Right atrium auricular region (tissue), 2 donors: ENCODE data around the gene KRT36. TPM values are rescaled to one million over a fixed set of nuclear protein-coding genes. Genes with fewer than 3 reads are reported as not detected.

ENCODE experiments used
- DNase-seq: peaks from one replicate; pipeline ENCODE4 v3.0.0-alpha.2; 2019; ENCODE audit warnings: low spot score
- H3K27ac ChIP-seq, 2 donors: fragments of 200-600 bp; sonication (generic); 1 replicate in 1 of 2; 2 replicates in 1 of 2; pipeline ENCODE4 v1.5.1; 2016 to 2019
- H3K27me3 ChIP-seq, 2 donors: fragments of 200-600 bp; sonication (generic); one replicate each; pipeline versions ENCODE4 v1.5.1 to v1.6.0; 2017 to 2019
- H3K36me3 ChIP-seq: fragments of 200-600 bp; sonication (generic); one replicate; pipeline ENCODE4 v1.5.1; 2016
- H3K4me1 ChIP-seq, 2 donors: fragments of 200-600 bp; sonication (generic); one replicate each; pipeline versions ENCODE4 v1.5.1 to v1.6.0; 2017 to 2019
- H3K4me3 ChIP-seq, 2 donors: fragments of 200-600 bp; sonication (generic); 1 replicate in 1 of 2; 2 replicates in 1 of 2; pipeline ENCODE4 v1.5.1; 2017 to 2019; ENCODE audit warnings: mild to moderate bottlenecking in 1 of 2, moderate library complexity in 1 of 2
- H3K9me3 ChIP-seq, 2 donors: fragments of 200-600 bp; sonication (generic); one replicate each; pipeline ENCODE4 v1.5.1; 2019
- CTCF ChIP-seq, 2 donors: fragments of 200-600 bp; sonication (generic); IDR thresholded peaks; one replicate each; pipeline ENCODE4 v1.5.1; 2019; ENCODE audit warnings: antibody characterized with exemption in 2 of 2
- total RNA-seq, 2 donors: library from RNA; depleted of rRNA; stranded (reverse); fragments of >200 nt; gene quantifications; one replicate each; pipeline ENCODE4 v1.1.0, GENCODE V29; 2016

Gene KRT36
- total RNA-seq, 2 donors from 2014 or later = not detected

GRCh38 chr17:41457676-41458075 lies 32.0 kb downstream of the KRT36 start:
- no peak overlapping the region for H3K4me3 ChIP-seq
- DNase-seq = no peak
- no peaks in the 10 kb centered on the region for H3K36me3 ChIP-seq
- TF ChIP-seq CTCF (IDR thresholded peaks at IDR 0.05) = no peak
- no peak overlapping the region for H3K27ac ChIP-seq
- no peaks in the 10 kb centered on the region for H3K27me3 ChIP-seq
- H3K4me1 ChIP-seq = no peaks in the 10 kb centered on the region
- no peaks in the 10 kb centered on the region for H3K9me3 ChIP-seq

- Histone ChIP-seq H3K9me3 (peaks cover 0 to 13% of the 10 kb centered on the region in 2 donors), H3K4me1 (no peaks in the 10 kb centered on the region), H3K4me3 (no peak overlapping the region), H3K27ac (no peak overlapping the region), H3K36me3 (no peaks in the 10 kb centered on the region), H3K27me3 (no peaks in the 10 kb centered on the region)
- TF ChIP-seq CTCF (IDR thresholded peaks at IDR 0.05) = no peak
- DNase-seq = no peak
These were observed 33.5 kb downstream of the KRT36 start for GRCh38 chr17:41456204-41456603.

- no peaks in the 10 kb centered on the region for H3K36me3 ChIP-seq
- TF ChIP-seq CTCF (IDR thresholded peaks at IDR 0.05) = no peak
- no peak for DNase-seq
- no peak overlapping the region for H3K27ac ChIP-seq
- peaks cover 0 to 16% of the 10 kb centered on the region in 2 donors for H3K9me3 ChIP-seq
- no peak overlapping the region for H3K4me3 ChIP-seq
- no peaks in the 10 kb centered on the region for H3K4me1 ChIP-seq
- no peaks in the 10 kb centered on the region for H3K27me3 ChIP-seq
These were observed 34.5 kb downstream of the KRT36 start for GRCh38 chr17:41455236-41455635.

GRCh38 chr17:41453066-41453465 lies 36.6 kb downstream of the KRT36 start:
- Histone ChIP-seq H3K27me3 (no peaks in the 10 kb centered on the region), H3K36me3 (no peaks in the 10 kb centered on the region), H3K9me3 (peaks cover 0 to 16% of the 10 kb centered on the region in 2 donors), H3K4me3 (no peak overlapping the region), H3K4me1 (no peaks in the 10 kb centered on the region), H3K27ac (no peak overlapping the region)
- no peak for TF ChIP-seq CTCF (IDR thresholded peaks at IDR 0.05)
- no peak for DNase-seq

- Histone ChIP-seq H3K4me1 (no peaks in the 10 kb centered on the region), H3K9me3 (peaks cover 0 to 16% of the 10 kb centered on the region in 2 donors), H3K27ac (no peak overlapping the region), H3K36me3 (no peaks in the 10 kb centered on the region), H3K27me3 (no peaks in the 10 kb centered on the region), H3K4me3 (no peak overlapping the region)
- no peak for DNase-seq
- TF ChIP-seq CTCF (IDR thresholded peaks at IDR 0.05) = no peak
These were observed 37.4 kb downstream of the KRT36 start for GRCh38 chr17:41452281-41452680.

- no peak overlapping the region for H3K27ac ChIP-seq
- no peak for TF ChIP-seq CTCF (IDR thresholded peaks at IDR 0.05)
- no peak for DNase-seq
- H3K9me3 ChIP-seq = peaks cover 0 to 16% of the 10 kb centered on the region in 2 donors
- no peaks in the 10 kb centered on the region for H3K4me1 ChIP-seq
- no peak overlapping the region for H3K4me3 ChIP-seq
- no peaks in the 10 kb centered on the region for H3K36me3 ChIP-seq
- H3K27me3 ChIP-seq = no peaks in the 10 kb centered on the region
These were observed 38.5 kb downstream of the KRT36 start for GRCh38 chr17:41451154-41451728.
